ENCODE results near the gene TGFBR2.

Gene TGFBR2

DNA sequence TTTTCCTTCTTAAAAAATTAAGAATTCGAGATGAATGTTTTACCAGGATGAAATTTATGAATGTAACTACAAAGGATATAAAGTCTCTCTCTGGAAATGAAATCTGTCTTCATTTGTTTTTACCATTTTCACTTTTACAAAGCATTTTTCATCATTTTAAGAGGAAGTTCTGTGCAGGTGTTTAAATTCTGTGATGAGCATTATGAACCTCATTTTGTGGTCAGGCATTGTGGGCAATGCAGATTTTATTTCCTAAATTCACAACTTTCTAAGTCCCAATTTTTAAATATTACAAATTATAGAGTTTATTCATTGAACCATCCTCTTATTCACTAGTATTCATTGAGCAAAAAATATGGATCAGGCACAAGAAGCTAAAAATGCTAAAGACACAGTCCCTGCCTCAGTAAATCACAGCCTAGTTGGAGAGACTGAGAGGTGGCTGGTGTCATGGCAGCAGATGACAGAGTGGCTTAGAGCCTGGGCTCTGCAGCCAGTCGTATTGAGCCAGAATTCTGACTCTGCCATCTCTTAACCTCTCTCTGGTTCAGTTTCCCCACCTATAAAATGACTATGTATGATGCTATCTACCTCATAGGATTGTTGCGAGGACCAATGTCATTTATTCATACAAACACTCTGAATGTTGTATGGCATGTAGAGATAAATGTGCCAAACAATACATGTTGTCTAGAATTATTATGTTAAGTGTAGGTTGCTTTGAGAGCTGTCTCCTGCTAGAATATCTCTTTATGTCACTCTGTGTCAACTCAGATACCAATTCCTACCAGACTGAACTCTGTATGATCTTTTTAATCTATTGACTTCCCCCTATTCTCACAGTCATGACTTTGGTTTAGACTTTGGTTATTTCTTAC, 7.5 kb upstream of the TGFBR2 start:
- TF ChIP-seq, protein P1, sequence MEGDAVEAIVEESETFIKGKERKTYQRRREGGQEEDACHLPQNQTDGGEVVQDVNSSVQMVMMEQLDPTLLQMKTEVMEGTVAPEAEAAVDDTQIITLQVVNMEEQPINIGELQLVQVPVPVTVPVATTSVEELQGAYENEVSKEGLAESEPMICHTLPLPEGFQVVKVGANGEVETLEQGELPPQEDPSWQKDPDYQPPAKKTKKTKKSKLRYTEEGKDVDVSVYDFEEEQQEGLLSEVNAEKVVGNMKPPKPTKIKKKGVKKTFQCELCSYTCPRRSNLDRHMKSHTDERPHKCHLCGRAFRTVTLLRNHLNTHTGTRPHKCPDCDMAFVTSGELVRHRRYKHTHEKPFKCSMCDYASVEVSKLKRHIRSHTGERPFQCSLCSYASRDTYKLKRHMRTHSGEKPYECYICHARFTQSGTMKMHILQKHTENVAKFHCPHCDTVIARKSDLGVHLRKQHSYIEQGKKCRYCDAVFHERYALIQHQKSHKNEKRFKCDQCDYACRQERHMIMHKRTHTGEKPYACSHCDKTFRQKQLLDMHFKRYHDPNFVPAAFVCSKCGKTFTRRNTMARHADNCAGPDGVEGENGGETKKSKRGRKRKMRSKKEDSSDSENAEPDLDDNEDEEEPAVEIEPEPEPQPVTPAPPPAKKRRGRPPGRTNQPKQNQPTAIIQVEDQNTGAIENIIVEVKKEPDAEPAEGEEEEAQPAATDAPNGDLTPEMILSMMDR (IDR thresholded peaks at IDR 0.05; ENCODE audit: insufficient read depth, low read depth, low read length, missing control alignments): no peak
- DNase-seq (ENCODE audit: low read depth): no peak
- no peak overlapping the region for H3K4me3 ChIP-seq (ENCODE audit: low read depth, low read length)

DNA sequence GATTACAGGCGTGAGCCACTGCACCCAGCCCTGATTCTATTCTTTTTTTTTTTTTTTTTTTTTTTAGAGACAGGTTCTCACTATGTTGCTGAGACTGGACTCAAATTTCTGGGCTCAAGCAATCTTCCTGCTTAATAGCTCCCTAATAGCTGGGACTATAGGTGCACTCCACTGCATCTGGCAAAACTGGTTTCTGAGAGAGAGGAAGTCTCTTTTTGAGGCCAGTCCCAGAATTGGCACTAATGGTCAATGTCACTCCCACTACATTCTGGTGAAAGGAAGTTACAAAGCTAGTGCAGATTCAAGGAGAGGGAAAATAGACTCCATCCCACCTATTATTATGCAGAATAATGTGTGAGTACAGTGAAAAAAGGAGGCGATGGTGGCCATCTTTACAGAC, 5.8 kb upstream of the TGFBR2 start:
- H3K4me3 ChIP-seq (ENCODE audit: low read depth, low read length): no peak overlapping the region
- no peak for DNase-seq (ENCODE audit: low read depth)
- TF ChIP-seq, protein P1 (IDR thresholded peaks at IDR 0.05; ENCODE audit: insufficient read depth, low read depth, low read length, missing control alignments): no peak

DNA sequence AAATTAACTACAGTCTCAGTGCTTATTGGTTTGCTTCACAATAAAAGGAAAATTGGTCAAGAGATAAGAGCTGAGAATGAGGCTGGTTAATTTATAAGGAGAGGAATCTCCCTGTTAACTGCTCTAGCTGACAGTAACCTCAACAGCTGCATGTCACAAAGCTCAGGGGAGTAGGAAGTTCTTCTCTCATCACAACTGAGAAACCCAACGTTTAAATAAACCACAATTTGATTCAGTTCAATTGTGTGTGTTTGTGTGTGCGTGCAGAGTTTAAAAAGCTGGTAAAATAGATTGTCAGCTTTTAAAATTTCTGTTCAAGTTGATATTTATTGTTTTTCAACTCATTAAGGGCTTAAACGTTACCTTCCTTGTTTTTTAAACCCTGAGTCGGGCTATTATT, 3.5 kb upstream of the TGFBR2 start:
- TF ChIP-seq, protein P1 (IDR thresholded peaks at IDR 0.05; ENCODE audit: insufficient read depth, low read depth, low read length, missing control alignments): no peak
- H3K4me3 ChIP-seq (ENCODE audit: low read depth, low read length): no peak overlapping the region
- peak; percentile 6 for DNase-seq (ENCODE audit: low read depth)

DNA sequence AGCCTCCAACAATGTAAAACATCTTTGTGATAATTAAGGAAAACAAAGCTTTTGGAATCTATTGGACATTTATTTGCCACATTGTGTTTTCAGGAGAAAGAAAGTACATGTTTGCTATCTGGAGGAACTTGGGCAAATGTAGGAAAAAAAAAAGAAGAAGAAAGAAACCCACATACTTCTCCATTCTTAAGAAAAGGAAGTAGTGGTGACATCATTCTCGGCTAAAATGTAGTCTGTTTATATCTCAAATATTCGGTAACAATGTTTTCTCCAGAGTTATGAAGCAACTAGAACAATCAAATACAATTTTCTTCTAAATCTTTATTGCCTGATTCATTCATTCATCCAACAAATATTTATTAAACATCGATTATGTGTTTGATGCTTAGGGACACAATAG, 2.3 kb upstream of the TGFBR2 start:
- TF ChIP-seq, protein P1 (IDR thresholded peaks at IDR 0.05; ENCODE audit: insufficient read depth, low read depth, low read length, missing control alignments): no peak
- no peak for DNase-seq (ENCODE audit: low read depth)
- H3K4me3 ChIP-seq (ENCODE audit: low read depth, low read length): no peak overlapping the region

DNA sequence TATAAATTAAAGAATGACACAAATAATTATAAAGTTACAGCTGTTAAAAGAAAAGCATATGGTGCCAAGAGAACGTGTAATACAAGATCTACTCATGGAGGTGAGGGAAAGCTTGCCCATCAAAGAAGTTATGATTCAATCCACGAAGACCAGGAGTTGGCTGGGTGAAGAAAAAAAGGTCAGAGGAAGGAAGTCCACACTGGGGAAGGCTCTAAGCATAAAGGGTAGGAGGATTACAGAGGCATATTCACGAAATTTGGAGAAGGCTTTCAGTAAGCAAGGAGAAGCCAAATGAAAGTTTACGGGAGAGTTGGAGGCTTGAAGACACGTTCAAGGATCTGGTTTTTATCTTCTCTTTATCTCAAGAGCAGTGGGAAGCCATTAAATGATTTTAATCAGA, 1.8 kb upstream of the TGFBR2 start:
- H3K4me3 ChIP-seq (ENCODE audit: low read depth, low read length): no peak overlapping the region
- DNase-seq (ENCODE audit: low read depth): no peak
- TF ChIP-seq, protein P1 (IDR thresholded peaks at IDR 0.05; ENCODE audit: insufficient read depth, low read depth, low read length, missing control alignments): no peak

DNA sequence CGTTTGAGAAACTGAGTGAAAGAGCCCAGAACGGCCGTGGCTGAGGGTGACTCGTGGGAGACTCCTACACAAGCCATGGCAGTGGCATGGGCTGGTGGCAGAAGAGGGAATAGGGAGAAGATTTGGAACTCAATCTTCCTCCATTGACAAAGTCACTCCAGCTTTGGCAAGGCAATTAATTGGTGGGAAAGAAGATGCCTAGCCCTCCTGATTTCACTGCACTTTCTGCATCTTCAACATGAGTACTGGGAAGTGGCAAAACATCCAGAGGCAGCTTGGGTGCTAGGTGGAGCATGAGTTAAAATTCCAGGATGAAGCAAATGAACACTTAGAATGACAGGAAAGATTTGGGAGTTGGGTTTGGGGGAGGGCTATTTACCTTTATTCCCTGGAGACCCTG, 1.4 kb upstream of the TGFBR2 start:
- DNase-seq (ENCODE audit: low read depth): no peak
- TF ChIP-seq, protein P1 (IDR thresholded peaks at IDR 0.05; ENCODE audit: insufficient read depth, low read depth, low read length, missing control alignments): no peak
- no peak overlapping the region for H3K4me3 ChIP-seq (ENCODE audit: low read depth, low read length)

All from GM12865 (cell line).